Lower lobe of right lung (tissue), 2 donors: ENCODE results near the gene AADACL4. TPM values are rescaled to one million over a fixed set of nuclear protein-coding genes. Genes with fewer than 3 reads are reported as not detected.

ENCODE experiments used
- ATAC-seq, 2 donors: fragments of 200-7000 bp; cut with Tn5 transposase; one replicate each; pipeline ENCODE4 v1.9.1; 2020 to 2022; ENCODE audit warnings: mild to moderate bottlenecking in 2 of 2, moderate library complexity in 2 of 2
- DNase-seq: peaks from one replicate; pipeline ENCODE4 v3.0.0-alpha.2; 2020
- H3K27ac ChIP-seq: fragments of 200-600 bp; one replicate; pipeline ENCODE4 v1.8.0; 2022
- H3K27me3 ChIP-seq: fragments of 200-600 bp; one replicate; pipeline ENCODE4 v1.8.0; 2022; ENCODE audit warnings: low read depth
- H3K36me3 ChIP-seq: fragments of 200-600 bp; one replicate; pipeline ENCODE4 v1.8.0; 2022; ENCODE audit warnings: mild to moderate bottlenecking
- H3K4me1 ChIP-seq: fragments of 200-600 bp; one replicate; pipeline ENCODE4 v1.8.0; 2022
- H3K4me3 ChIP-seq: fragments of 200-600 bp; one replicate; pipeline ENCODE4 v1.8.0; 2022; ENCODE audit warnings: mild to moderate bottlenecking
- H3K9me3 ChIP-seq: fragments of 200-600 bp; one replicate; pipeline ENCODE4 v1.8.0; 2022
- CTCF ChIP-seq: fragments of 200-600 bp; IDR thresholded peaks from one replicate; pipeline ENCODE4 v1.8.0; 2022; ENCODE audit warnings: antibody characterized with exemption, mild to moderate bottlenecking
- intact Hi-C: fragments of 100-400 bp; cut with DNase I; formaldehyde crosslinking; loops from one replicate; pipeline ENCODE4 v1.11.0; 2022
- total RNA-seq: library from RNA; stranded (reverse); fragmentation: NEBNext Ultra II Directional; extraction: Animal tissue kit (Norgen Biotek cat#: 25700); gene quantifications from one replicate; pipeline ENCODE4 v1.2.1, GENCODE V29; 2021
- donor health status: DM: no; HTN: yes; CAD: no; lungs with severe emphysema.

Gene AADACL4
- total RNA-seq, 1 donor from 2014 or later: not detected

GRCh38 chr1:12626888-12627287 lies 17.0 kb upstream of the AADACL4 start:
- no peak for DNase-seq
- H3K36me3 ChIP-seq: no peaks in the 10 kb centered on the region
- no peak for TF ChIP-seq CTCF
- no peaks in the 10 kb centered on the region for H3K27me3 ChIP-seq
- intact Hi-C loops: no loop called here
- no peaks in the 10 kb centered on the region for H3K9me3 ChIP-seq
- peaks cover 5% of the 10 kb centered on the region for H3K4me1 ChIP-seq
- no peak overlapping the region for H3K4me3 ChIP-seq
- no peak for ATAC-seq
- H3K27ac ChIP-seq: no peak overlapping the region

- Histone ChIP-seq H3K9me3 (no peaks in the 10 kb centered on the region), H3K4me3 (no peak overlapping the region), H3K4me1 (peaks cover under 1% of the 10 kb centered on the region), H3K36me3 (no peaks in the 10 kb centered on the region), H3K27ac (no peak overlapping the region), H3K27me3 (no peaks in the 10 kb centered on the region)
- no peak for TF ChIP-seq CTCF
- ATAC-seq (no peak), DNase-seq (no peak)
- intact Hi-C loops: no loop called here
Measured at GRCh38 chr1:12627296-12627695, 16.6 kb upstream of the AADACL4 start.

GRCh38 chr1:12629511-12629956 lies 14.4 kb upstream of the AADACL4 start:
- intact Hi-C loops: no loop called here
- no peak for DNase-seq
- Histone ChIP-seq H3K36me3 (no peaks in the 10 kb centered on the region), H3K27me3 (no peaks in the 10 kb centered on the region), H3K27ac (no peak overlapping the region), H3K4me1 (no peaks in the 10 kb centered on the region), H3K9me3 (no peaks in the 10 kb centered on the region), H3K4me3 (no peak overlapping the region)
- no peak for ATAC-seq
- TF ChIP-seq CTCF: no peak

DNA sequence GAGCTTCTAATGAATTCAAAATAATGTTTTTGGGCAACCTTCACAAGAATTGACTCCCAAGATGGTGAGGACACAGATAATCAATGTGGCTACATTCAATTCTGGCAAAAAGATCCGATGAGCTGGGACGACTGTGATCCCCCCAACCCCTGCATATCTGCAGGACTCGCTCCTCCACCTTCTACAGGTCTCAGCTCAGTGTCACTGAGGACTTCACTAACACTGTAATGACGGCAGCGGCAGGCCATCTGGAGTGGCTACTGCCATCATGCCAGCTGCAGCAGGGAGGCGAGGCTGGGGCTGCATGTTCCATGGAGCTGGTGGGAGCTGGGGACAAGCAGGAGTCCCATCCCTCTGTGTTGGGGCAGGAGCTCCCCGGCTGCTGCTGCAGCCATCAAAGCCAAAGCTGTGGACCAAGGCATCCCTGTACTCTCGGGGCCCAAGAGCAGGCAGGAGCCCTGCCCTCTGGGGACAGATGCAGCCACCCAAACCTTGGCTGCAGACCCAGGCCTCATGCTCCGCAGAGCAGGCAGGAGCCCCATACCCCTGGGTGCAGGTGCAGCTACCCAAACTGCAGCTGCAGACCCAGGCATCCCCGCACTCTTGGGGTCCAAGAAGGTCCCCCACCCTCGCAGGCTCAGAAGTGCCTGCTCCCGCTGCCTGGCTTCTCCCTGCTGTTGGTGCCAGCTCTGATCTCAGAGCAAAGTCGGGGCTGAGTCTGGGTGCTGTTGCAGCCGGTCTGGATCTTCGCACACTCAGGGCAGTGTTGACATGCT lies 13.7 kb upstream of the AADACL4 start:
- ATAC-seq (no peak), DNase-seq (no peak)
- Histone ChIP-seq H3K27me3 (no peaks in the 10 kb centered on the region), H3K9me3 (no peaks in the 10 kb centered on the region), H3K4me3 (no peak overlapping the region), H3K36me3 (no peaks in the 10 kb centered on the region), H3K4me1 (no peaks in the 10 kb centered on the region), H3K27ac (no peak overlapping the region)
- intact Hi-C loops: no loop called here
- no peak for TF ChIP-seq CTCF

DNA sequence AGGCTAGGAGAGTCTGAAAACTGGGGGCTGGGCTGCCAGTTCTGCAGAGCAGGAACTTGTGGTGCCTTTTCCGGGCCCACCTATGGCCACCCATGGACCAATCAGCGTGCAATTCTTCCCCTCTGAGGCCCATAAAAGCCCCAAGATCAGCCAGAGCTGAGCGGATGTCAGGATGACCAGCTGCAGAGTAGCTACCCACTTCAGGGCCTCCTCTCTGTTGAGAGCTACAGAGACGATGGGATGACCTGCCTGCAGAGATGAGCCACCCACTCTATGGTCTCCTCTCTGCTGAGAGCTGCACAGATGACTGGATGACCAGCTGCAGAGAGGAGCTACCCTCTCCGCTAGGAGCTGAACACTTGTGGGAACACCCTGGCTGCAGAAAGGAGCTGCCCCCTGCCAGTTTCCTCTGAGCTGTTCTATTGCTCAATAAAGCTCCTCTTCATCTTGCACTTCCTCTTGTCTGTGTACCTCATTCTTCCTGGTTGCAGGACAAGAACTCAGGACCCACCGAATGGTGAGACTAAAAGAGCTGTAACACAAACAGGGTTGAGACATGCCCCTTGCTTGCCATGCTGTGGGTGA lies 12.8 kb upstream of the AADACL4 start:
- no peak overlapping the region for H3K4me3 ChIP-seq
- no peaks in the 10 kb centered on the region for H3K4me1 ChIP-seq
- no peaks in the 10 kb centered on the region for H3K27me3 ChIP-seq
- DNase-seq (no peak), ATAC-seq (peak in 1 of 2 donors; percentile 35)
- TF ChIP-seq CTCF: no peak
- intact Hi-C loops: no loop called here
- H3K27ac ChIP-seq: no peak overlapping the region
- no peaks in the 10 kb centered on the region for H3K36me3 ChIP-seq
- H3K9me3 ChIP-seq: no peaks in the 10 kb centered on the region
